SH-SY5Y (cell line): Measurements from ENCODE around the gene CCT8L2.

ENCODE experiments used
- GATA2 ChIP-seq: IDR thresholded peaks from 2 replicates; pipeline ENCODE4 v1.6.1; 2011; ENCODE audit warnings: mild to moderate bottlenecking, low read depth, low read length
- GATA3 ChIP-seq: IDR thresholded peaks from 2 replicates; pipeline ENCODE4 v1.6.1; 2011; ENCODE audit warnings: low read depth, mild to moderate bottlenecking, low read length, moderate library complexity

DNA sequence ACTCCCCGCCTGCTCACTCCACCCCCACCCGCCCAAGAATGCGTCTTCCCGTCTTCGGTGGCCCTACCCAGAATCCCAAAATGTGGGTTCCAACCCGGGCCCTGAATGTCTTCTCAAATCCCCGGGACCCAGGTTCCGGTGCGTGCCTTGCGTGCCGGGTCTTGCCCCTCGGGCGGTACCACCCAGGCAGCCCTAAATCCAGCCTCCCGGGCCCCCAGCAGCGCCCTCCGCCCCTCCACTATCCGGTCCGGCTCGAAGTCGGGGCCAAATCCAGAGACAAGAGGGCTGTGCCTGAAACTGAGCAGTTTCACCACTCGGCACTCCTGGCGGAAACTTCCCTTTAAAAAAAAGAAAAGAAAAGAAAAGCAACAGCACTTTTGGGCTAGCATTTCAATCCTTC lies 16.3 kb upstream of the CCT8L2 start:
- no peak for TF ChIP-seq GATA3
- no peak for TF ChIP-seq GATA2
